ENCODE data around the gene TIPRL. TPM values are rescaled to one million over a fixed set of nuclear protein-coding genes. Genes with fewer than 3 reads are reported as not detected.

Gene TIPRL
- total and polyA plus RNA-seq, 2 experiments from 2014 or later, result 44.2 to 47.6 TPM

DNA sequence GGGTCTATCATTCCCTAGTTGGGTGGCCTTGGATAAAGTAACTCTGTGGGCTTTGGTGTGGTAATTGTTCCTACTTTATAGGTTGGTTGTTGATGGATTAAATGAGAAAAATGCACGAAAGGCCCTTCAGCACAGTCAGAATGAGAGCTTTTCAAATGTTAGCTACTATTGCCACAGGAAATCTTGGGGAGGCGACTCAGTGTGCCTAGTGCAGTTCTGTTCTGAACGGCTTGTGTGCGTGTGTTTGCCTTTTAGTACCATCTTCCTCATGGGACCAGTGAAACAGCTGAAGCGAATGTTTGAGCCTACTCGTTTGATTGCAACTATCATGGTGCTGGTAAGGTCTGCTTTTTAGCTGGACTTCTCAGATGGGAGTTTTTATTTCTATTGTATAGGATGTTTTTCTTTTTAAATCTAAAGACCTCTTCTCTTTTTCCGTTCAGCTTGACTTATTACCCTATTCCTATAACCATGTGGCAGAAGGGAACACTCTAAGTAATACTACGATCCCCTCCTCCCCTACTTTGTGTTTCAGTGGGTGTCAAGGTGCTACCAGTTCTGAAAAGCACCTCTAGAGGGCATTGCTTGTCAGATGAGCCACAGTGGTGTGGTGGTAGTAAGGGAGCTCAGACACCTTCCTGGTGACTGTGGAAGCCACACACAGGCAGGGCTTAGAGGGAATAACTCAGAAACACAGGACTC, 56.2 kb downstream of the TIPRL start:
- H3K9me2 ChIP-seq (replicated peaks; ENCODE audit: insufficient read depth), result no peaks in the 10 kb centered on the region
- no peak overlapping the region for H3K27ac ChIP-seq
- H3K4me2 ChIP-seq, result no peak overlapping the region
- no peaks in the 10 kb centered on the region for H3K9me3 ChIP-seq (ENCODE audit: low read depth)
- peaks cover 48% of the 10 kb centered on the region for H3K79me2 ChIP-seq
- TF ChIP-seq, protein P1, sequence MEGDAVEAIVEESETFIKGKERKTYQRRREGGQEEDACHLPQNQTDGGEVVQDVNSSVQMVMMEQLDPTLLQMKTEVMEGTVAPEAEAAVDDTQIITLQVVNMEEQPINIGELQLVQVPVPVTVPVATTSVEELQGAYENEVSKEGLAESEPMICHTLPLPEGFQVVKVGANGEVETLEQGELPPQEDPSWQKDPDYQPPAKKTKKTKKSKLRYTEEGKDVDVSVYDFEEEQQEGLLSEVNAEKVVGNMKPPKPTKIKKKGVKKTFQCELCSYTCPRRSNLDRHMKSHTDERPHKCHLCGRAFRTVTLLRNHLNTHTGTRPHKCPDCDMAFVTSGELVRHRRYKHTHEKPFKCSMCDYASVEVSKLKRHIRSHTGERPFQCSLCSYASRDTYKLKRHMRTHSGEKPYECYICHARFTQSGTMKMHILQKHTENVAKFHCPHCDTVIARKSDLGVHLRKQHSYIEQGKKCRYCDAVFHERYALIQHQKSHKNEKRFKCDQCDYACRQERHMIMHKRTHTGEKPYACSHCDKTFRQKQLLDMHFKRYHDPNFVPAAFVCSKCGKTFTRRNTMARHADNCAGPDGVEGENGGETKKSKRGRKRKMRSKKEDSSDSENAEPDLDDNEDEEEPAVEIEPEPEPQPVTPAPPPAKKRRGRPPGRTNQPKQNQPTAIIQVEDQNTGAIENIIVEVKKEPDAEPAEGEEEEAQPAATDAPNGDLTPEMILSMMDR (IDR thresholded peaks at IDR 0.05; ENCODE audit: poor library complexity), result peak; percentile 46
- TF ChIP-seq EZH2 (IDR thresholded peaks at IDR 0.05; ENCODE audit: borderline replicate concordance), result no peak
- TF ChIP-seq EZH2phosphoT487 (IDR thresholded peaks at IDR 0.05; ENCODE audit: low read depth, severe bottlenecking, unreplicated experiment), result no peak
- peak; percentile 52 for DNase-seq (ENCODE audit: low spot score)
- peaks cover 11% of the 10 kb centered on the region for H3K4me1 ChIP-seq (ENCODE audit: insufficient read depth)
- no peak overlapping the region for H3K4me3 ChIP-seq
- H2AFZ ChIP-seq, result no peak overlapping the region
- no peaks in the 10 kb centered on the region for H3K27me3 ChIP-seq
- 92% methylated on average over 8 of the region's 8 CpGs for WGBS (ENCODE audit: low lambda C conversion rate, missing lambda C conversion rate)
- H3K36me3 ChIP-seq (replicated peaks; ENCODE audit: insufficient read depth, low read depth), result no peaks in the 10 kb centered on the region
- peaks cover 10% of the 10 kb centered on the region for H4K20me1 ChIP-seq (ENCODE audit: insufficient read depth, poor library complexity, severe bottlenecking)

DNA sequence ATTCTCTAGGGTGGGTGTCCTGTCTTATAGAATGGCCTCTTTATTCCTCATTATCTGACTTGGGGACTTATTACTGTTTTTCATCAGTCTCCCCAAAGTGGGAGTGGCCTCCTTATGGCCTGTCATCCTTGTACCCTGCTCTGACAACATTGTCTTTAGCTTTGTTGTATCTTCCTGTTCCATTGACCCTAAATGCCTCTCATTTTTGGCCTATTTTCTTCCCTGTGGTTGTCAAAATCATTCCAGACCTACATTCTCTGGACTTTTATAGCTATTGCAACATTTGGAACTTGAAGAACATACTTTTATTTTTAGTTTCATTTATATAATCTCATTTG, 56.8 kb downstream of the TIPRL start:
- H3K36me3 ChIP-seq (replicated peaks; ENCODE audit: insufficient read depth, low read depth), result no peaks in the 10 kb centered on the region
- no peak overlapping the region for H2AFZ ChIP-seq
- H3K4me2 ChIP-seq, result no peak overlapping the region
- H3K9me3 ChIP-seq (ENCODE audit: low read depth), result no peaks in the 10 kb centered on the region
- DNase-seq (ENCODE audit: low spot score), result no peak
- no peaks in the 10 kb centered on the region for H3K27me3 ChIP-seq
- no peak overlapping the region for H3K27ac ChIP-seq
- no peaks in the 10 kb centered on the region for H3K9me2 ChIP-seq (replicated peaks; ENCODE audit: insufficient read depth)
- peaks cover 10% of the 10 kb centered on the region for H4K20me1 ChIP-seq (ENCODE audit: insufficient read depth, poor library complexity, severe bottlenecking)
- TF ChIP-seq, protein P1 (IDR thresholded peaks at IDR 0.05; ENCODE audit: poor library complexity), result no peak
- TF ChIP-seq EZH2phosphoT487 (IDR thresholded peaks at IDR 0.05; ENCODE audit: low read depth, severe bottlenecking, unreplicated experiment) (no peak), EZH2 (IDR thresholded peaks at IDR 0.05; ENCODE audit: borderline replicate concordance) (no peak)
- H3K79me2 ChIP-seq, result peaks cover 43% of the 10 kb centered on the region
- no peak overlapping the region for H3K4me3 ChIP-seq
- peaks cover 11% of the 10 kb centered on the region for H3K4me1 ChIP-seq (ENCODE audit: insufficient read depth)

DNA sequence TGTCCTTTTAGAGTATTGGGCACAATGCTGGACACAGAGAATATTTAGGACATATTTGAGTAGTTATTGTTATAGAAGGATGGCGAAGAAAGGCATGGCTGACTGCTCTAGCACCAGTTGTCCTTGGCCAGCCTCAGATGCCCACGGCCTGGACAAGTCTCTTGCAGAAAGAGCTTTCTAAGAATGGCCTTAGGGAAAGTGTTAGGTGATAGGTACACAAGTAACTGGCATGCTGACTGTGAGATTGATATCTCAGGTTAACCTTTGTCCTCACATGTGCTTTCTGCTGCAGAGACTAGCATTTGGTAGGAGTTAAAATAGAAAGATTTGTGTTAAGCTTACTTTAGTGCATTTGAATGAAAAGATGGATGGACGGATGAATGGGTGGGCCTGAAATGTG, 57.2 kb downstream of the TIPRL start:
- Histone ChIP-seq H3K9me2 (replicated peaks; ENCODE audit: insufficient read depth) (no peaks in the 10 kb centered on the region), H3K9me3 (ENCODE audit: low read depth) (no peaks in the 10 kb centered on the region), H3K27me3 (no peaks in the 10 kb centered on the region), H2AFZ (no peak overlapping the region), H3K36me3 (replicated peaks; ENCODE audit: insufficient read depth, low read depth) (no peaks in the 10 kb centered on the region), H3K4me1 (ENCODE audit: insufficient read depth) (peaks cover 11% of the 10 kb centered on the region), H3K27ac (no peak overlapping the region), H3K4me3 (no peak overlapping the region), H3K4me2 (no peak overlapping the region), H4K20me1 (ENCODE audit: insufficient read depth, poor library complexity, severe bottlenecking) (peaks cover 8% of the 10 kb centered on the region), H3K79me2 (peaks cover 38% of the 10 kb centered on the region)
- 70% methylated on average over 3 of the region's 3 CpGs for WGBS (ENCODE audit: low lambda C conversion rate, missing lambda C conversion rate)
- DNase-seq (ENCODE audit: low spot score), result peak; percentile 15
- no peak for TF ChIP-seq EZH2 (IDR thresholded peaks at IDR 0.05; ENCODE audit: borderline replicate concordance)
- TF ChIP-seq EZH2phosphoT487 (IDR thresholded peaks at IDR 0.05; ENCODE audit: low read depth, severe bottlenecking, unreplicated experiment), result no peak
- TF ChIP-seq, protein P1 (IDR thresholded peaks at IDR 0.05; ENCODE audit: poor library complexity), result no peak
